Suprapubic skin (tissue), 3 donors: ENCODE results near the gene GDPD1.

ENCODE experiments used
- CTCF ChIP-seq, 2 donors: fragments of 200-600 bp in 1 of 2; fragments of 450-650 bp in 1 of 2; sonication (generic) in 1 of 2; IDR thresholded peaks; one replicate each; pipeline ENCODE4 v1.5.1; 2016 to 2019; ENCODE audit warnings: antibody characterized with exemption in 2 of 2, mild to moderate bottlenecking in 1 of 2, moderate library complexity in 1 of 2
- POLR2A ChIP-seq, 2 donors: fragments of 450-650 bp; IDR thresholded peaks; one replicate each; pipeline ENCODE4 v1.6.1; 2017; ENCODE audit warnings: antibody characterized with exemption in 2 of 2, mild to moderate bottlenecking in 2 of 2, moderate library complexity in 2 of 2

GRCh38 chr17:59193336-59193862 is 26.9 kb upstream of the GDPD1 start:
- TF ChIP-seq CTCF (IDR thresholded peaks at IDR 0.05) (no peak), POLR2A (IDR thresholded peaks at IDR 0.05) (no peak)
